Neural crest cell (in vitro differentiated cells): Measurements from ENCODE around the gene OGDH. TPM values are rescaled to one million over a fixed set of nuclear protein-coding genes. Genes with fewer than 3 reads are reported as not detected.

Experiments used
- DNase-seq: peaks from one replicate; pipeline ENCODE4 v3.0.0; 2021; ENCODE audit warnings: low read depth, mixed read lengths, low spot score
- H3K27ac Mint-ChIP-seq: one replicate; pipeline ENCODE4 v1.8.0; 2021; ENCODE audit warnings: mild to moderate bottlenecking, mixed read lengths; ENCODE audit not compliant: unreplicated experiment
- H3K27me3 Mint-ChIP-seq: 2 replicates; pipeline ENCODE4 v1.8.0; 2021; ENCODE audit warnings: low read depth, mild to moderate bottlenecking, mixed read lengths
- H3K36me3 Mint-ChIP-seq: 2 replicates; pipeline ENCODE4 v1.8.0; 2021; ENCODE audit warnings: low read depth, mild to moderate bottlenecking, mixed read lengths
- H3K4me1 Mint-ChIP-seq: 2 replicates; pipeline ENCODE4 v1.8.0; 2021; ENCODE audit warnings: mixed read lengths
- H3K4me3 Mint-ChIP-seq: one replicate; pipeline ENCODE4 v1.8.0; 2021; ENCODE audit warnings: mild to moderate bottlenecking, mixed read lengths
- H3K9me3 Mint-ChIP-seq: 2 replicates; pipeline ENCODE4 v1.8.0; 2021; ENCODE audit warnings: mixed read lengths
- CTCF ChIP-seq: fragments of 200-600 bp; sonication (generic); conservative IDR thresholded peaks from 2 replicates; pipeline ENCODE4 v1.5.0; 2021; ENCODE audit warnings: antibody characterized with exemption, mild to moderate bottlenecking
- total RNA-seq: library from RNA; stranded (reverse); gene quantifications from 2 replicates; pipeline ENCODE4 v1.2.1, GENCODE V29; 2021

OGDH gene
- total RNA-seq, 1 donor from 2014 or later: 116 TPM

- no peaks in the 10 kb centered on the region for H3K36me3 Mint-ChIP-seq
- no peaks in the 10 kb centered on the region for H3K27me3 Mint-ChIP-seq
- no peak overlapping the region for H3K4me3 Mint-ChIP-seq
- no peak overlapping the region for H3K27ac Mint-ChIP-seq
- no peak for TF ChIP-seq CTCF
- DNase-seq: no peak
- H3K4me1 Mint-ChIP-seq: no peaks in the 10 kb centered on the region
- H3K9me3 Mint-ChIP-seq: no peaks in the 10 kb centered on the region
These were observed 151.3 kb downstream of the OGDH start for GRCh38 chr7:44757739-44758138.

Other genes with a start within 250 kb of the OGDH start
- 85.5 and 93.2 TPM in 2 replicates for gene NUDCD3, start 116.0 kb upstream of the OGDH start, total RNA-seq
- 0.12 and 0.18 TPM in 2 replicates for gene NPC1L1, start 65.3 kb upstream of the OGDH start, total RNA-seq
- gene DDX56, start 32.7 kb upstream of the OGDH start, total RNA-seq: 104 and 111 TPM in 2 replicates
- gene TMED4, start 24.4 kb upstream of the OGDH start, total RNA-seq: 87.2 and 88.9 TPM in 2 replicates
- 93.9 and 99.5 TPM in 2 replicates for gene ZMIZ2, start 142.2 kb downstream of the OGDH start, total RNA-seq
- 2,244 and 2,316 TPM in 2 replicates for gene PPIA, start 190.1 kb downstream of the OGDH start, total RNA-seq
- gene H2AZ2, start 241.5 kb downstream of the OGDH start, total RNA-seq: 351 and 353 TPM in 2 replicates